NCI-H1436 (cell line): ENCODE measurements around the gene CDK11B.
"Not testable (repeated sequence)": the region's sequence is repeated elsewhere in the genome, so short reads cannot be mapped to it uniquely, and the experiment has no call there.

ENCODE experiments used
- DNase-seq: peaks from one replicate; lab custom pipeline; 2025; lab: John Stamatoyannopoulos, UW

CDK11B gene

DNA sequence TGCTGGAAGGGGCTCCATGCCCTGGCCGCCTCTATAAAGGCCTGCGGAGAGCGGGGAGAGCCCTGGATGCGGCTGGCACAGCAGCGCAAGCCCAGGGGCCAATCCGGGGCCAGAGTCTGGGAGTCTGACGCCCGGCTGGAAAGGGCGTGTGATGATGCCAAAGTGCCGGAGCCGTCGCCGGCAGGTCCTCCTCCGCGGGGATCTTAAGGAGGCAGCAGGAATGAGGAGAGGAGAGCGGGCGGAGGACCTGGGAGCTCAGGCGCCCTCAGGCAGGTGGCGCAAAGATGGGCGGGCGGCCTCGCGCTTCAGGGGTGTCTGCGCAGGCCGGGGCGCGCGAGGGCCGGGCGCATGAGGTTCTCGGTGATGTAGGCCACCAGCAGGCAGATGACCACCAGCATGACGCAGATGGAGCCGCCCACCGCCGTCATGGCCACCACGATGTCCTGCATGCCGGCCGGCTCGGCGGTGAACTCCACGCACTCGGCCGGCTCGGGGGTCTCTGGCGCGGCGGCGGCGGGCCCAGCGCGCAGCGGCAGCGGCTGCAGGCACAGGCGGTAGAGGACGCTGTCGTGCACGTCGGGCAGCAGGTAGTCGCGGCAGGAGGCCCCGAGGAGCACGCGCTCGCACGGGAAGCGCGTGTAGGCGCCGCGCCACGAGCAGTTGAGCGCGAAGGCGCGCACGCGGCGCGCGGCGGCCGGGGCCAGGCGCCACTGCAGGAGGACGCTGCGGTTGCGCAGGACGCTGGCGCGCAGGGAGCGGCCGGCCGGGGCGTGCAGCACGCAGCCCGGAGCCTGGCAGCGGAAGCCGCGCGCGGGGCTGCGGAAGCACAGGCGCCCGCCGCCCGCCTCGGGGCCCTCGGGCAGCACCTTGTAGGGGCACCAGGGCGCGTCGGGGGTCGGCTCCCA, 59.5 kb downstream of the CDK11B start:
- no peak for DNase-seq

DNA sequence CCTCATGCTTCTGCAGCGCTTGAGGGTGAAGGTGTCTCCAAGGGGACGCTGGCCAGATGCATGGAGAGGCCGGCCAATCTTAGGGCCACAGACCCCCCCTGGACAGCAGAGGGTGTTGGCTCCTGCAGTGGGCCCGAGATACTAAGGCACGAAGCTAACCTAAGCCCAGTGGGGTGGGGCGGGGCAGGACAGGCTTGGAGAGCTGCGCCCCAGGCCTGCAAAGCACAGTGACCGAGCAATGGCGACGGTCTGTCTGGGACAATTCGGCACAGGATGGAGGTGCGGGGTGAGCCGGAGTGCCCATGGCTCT, 60.1 kb downstream of the CDK11B start:
- no peak for DNase-seq

DNA sequence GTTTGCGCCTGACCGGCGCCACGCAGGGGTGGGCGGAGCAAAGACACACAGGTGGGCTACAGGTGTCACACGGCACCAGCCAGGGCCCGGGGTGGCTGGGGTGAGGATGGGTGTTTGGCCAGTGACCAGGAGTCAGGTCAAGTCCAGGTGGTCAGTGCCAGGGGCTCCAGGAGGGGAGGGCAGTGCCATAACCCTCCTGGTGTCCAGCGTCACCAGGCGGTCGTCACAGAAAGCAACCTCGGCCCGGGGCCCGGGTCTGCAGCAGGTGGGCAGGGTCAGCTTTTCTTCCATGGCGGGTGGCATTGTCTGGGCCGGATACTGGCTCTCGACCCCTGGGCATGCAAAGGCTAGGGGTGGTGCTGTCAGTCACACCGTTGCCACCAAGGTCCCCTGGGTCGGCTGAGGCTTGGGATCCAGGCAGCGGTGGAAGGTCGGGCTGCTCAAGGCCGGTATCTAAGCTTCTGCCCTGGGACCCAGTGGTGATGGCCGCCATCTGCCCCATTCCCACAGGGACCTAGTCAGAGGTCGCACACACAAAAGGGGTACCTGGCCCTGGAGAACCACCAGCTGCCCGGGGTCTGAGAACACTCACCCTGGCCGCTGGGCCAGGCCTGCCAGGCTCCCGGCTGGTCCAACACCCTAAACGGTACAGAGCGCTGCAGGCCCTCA, 60.6 kb downstream of the CDK11B start:
- no peak for DNase-seq

DNA sequence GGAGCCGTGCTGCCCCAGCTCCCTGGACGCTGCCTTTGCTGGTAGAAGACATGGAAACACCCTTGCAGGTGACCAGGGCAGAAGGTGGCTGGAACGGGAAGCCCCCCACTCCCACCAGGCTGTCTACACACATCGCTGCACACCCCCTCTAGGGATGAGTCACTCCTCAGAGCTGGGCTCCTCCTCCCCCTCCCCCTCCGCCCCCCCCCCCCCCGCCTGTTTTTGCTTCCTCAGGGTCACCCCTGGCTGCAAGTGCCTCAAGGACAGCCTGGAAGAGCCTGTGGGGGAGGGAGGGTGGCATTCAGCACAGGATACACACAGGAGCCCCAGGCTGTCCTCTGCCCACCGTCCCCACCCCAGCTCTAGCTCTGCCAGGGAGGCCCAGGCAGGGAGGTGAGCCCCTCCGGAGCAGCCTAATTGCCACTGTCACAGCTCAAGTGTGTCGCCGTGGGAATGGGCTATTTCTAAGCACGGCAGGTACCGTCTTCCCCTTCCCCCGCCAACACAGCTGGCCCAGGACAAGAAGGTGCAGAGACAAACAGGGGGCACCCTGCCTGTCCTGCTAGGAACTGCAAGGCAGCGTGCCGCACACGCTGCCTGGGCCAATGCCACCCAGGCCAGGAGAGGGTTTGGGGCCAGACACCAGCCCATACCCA, 61.4 kb downstream of the CDK11B start:
- DNase-seq: no peak

DNA sequence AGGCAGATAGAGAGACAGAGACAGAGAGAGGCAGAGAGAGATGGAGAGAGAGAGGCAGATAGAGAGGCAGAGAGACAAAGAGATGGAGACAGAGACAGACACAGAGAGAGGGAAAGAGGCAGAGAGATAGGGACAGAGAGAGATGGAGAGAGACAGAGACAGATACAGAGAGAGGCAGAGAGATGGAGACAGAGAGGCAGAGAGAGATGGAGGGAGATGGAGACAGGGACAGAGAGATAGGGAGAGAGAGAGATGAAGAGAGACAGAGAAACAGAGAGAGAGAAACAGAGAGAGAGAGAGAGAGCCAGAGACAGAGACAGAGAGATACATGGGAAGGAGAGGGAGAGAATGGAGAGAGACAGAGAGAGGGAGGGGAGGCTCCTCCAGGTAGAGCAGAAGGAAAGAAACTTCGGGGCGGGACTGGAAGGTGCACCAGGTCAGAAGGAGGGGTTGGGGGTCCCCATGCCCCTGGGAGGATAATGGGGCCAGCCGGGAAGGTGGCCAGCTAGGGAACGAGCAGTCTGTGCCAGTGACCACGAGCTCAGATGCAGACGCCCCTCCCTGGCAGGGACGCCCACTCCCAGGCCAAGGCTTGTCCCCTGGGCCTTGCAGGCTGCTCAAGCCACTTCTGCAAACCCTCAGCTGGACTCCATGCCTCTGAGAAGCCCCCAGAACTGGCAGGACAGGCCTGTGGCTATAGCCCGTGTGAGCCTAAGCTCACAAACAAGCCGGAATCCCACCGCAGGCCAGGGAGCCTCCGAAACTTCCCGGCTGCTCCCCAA, 62.1 kb downstream of the CDK11B start:
- no peak for DNase-seq

DNA sequence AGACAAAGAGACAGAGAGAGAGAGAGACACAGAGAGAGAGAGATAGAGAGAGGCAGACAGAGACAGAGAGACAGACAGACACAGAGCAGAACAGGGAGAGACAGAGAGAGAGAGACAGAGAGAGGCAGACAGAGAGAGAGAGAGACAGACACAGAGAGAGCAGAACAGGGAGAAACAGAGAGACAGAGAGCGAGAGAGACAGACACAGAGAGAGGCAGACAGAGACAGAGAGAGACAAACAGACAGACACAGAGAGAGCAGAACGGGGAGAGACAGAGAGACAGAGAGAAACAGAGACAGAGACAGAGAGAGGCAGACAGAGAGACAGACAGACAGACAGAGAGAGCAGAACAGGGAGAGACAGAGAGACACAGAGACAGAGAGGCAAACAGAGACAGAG, 63.5 kb downstream of the CDK11B start:
- DNase-seq: not testable (repeated sequence)

DNA sequence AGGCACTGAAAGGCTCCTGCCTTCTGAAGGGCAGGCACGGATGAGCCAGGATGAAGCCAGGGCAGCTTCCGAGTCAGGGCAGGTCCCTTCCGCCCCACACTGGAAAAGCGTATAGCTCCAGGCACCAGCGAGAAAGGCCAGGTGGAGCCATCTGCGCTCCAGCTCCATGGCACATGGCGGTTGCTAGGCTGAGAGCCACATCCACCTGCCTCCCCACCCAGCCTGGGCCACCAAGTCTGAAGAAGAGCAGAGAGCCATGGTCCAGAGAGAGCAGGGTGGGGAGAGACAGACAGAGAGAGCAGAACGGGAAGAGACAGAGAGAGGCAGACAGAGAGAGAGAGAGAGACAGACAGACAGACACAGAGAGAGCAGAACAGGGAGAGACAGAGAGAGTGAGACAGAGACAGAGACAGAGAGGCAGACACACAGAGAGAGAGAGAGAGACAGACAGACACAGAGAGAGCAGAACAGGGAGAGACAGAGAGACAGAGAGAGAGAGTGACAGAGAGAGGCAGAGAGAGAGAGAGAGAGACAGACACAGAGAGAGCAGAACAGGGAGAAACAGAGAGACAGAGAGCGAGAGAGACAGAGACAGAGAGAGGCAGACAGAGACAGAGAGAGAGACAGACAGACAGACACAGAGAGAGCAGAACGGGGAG, 64.1 kb downstream of the CDK11B start:
- no peak for DNase-seq

DNA sequence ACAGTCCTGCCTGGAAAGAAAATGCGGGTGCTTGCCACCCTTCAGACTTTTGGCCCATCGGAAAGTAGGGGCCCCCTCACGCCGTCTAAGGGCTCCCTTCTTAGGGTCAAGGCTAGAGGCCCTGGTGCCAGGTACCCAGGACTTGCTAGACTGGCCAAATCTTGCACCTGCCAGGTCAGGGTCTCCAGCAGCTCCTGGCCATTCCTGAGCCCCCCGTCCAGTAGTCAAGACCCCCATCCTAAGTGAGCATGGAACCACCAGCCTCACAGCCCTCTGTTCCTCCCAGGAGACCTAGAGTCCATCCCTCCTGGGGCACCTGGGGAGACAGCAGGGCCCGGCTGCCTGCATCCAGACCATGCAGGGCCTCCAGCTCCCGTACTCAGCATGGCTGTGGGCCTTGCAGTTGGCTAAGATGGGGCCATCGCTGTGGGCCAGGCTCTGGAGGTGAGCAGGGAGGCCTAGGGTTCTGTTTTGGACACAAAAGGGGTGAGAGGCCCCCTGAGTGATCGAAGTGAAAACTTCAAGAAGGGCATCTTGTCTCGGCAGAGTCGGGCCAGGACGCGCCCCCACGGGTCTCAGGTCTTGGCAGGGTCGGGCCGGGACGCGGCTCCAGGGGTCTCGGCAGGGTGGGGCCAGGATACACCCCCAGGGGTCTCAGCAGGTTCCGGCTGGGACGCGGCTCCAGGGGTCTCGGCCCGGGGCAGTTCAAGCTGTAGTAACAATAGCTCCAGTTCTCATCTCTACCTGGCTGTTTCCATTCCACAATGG, 64.8 kb downstream of the CDK11B start:
- DNase-seq: no peak

DNA sequence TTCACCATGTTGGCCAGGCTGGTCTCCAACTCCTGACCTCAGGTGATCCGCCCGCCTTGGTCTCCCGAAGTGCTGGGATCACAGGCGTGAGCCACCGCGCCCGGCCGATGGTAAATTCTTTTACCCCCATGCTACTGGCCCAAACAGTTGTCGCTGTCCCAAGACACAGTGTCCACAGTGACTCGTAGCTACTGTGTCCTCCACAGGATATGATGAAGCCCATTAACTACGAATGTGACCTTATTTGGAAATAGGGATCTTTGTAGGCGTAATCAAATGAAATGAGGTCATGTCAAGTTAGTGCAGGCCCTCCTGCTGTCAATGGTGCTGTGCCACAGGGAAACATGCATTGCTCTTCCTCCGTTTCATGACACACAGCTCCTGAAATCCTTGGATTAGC, 67.4 kb downstream of the CDK11B start:
- no peak for DNase-seq
